Measurements from ENCODE around the gene ZNF331. TPM values are rescaled to one million over a fixed set of nuclear protein-coding genes. Genes with fewer than 3 reads are reported as not detected.

Gene ZNF331
- total RNA-seq, 1 donor from 2014 or later: 8.5 TPM

- DNase-seq (no peak), ATAC-seq (ENCODE audit: poor library complexity) (no peak)
- intact Hi-C loops (cut with DNase I): no loop called here
Observed at GRCh38 chr19:53606031-53606430, 68.1 kb downstream of the ZNF331 start.

- intact Hi-C loops (cut with DNase I): no loop called here
- DNase-seq (no peak), ATAC-seq (ENCODE audit: poor library complexity) (no peak)
Observed at GRCh38 chr19:53608381-53608780, 70.4 kb downstream of the ZNF331 start.

DNA sequence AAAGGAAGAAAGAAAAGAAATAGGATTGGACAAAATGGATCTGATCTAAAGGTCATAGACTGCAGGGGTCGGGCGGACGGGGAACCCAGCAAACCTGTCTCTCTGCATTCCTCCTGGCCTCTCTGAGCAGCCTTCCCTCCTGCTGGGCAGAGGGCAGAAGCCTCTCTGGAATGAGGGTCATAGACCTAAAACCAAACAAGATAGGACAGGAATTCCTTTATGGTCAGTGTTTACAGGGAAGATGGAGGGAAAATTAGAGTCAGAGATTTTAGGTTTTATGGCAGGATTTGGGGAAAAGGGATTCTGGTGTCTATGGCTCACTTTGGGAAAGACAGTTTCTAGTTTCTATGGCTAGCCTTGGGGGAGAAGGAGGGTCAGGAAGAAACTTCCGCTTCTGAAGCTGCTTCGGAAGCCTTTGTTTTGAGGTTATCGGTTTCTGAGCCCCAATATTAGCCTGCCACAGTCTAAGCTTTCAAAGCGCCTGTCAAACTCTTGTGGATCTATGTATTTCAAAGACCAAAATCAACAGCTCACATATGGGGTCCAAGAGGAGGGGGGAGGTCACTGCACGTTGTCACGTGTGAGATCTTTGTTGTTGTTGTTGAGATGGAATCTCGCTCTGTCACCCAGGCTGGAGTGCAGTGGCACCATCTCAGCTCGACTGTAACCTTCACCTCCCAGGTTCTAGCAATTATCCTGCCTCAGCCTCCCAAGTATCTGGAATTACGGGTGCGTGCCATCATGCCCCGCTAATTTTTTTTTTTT, 75.0 kb downstream of the ZNF331 start:
- ATAC-seq (ENCODE audit: poor library complexity): no peak
- intact Hi-C loops (cut with DNase I): no loop called here
- no peak for DNase-seq

- DNase-seq (no peak), ATAC-seq (ENCODE audit: poor library complexity) (no peak)
- intact Hi-C loops (cut with DNase I): no loop called here
Observed at GRCh38 chr19:53621885-53622740, 84.2 kb downstream of the ZNF331 start.

GRCh38 chr19:53624771-53625545, 87.0 kb downstream of the ZNF331 start:
- ATAC-seq (ENCODE audit: poor library complexity): no peak
- DNase-seq: no peak
- intact Hi-C loops (cut with DNase I): no loop called here

- intact Hi-C loops (cut with DNase I): no loop called here
- no peak for ATAC-seq (ENCODE audit: poor library complexity)
- DNase-seq: no peak
Observed at GRCh38 chr19:53626486-53626885, 88.5 kb downstream of the ZNF331 start.

DNA sequence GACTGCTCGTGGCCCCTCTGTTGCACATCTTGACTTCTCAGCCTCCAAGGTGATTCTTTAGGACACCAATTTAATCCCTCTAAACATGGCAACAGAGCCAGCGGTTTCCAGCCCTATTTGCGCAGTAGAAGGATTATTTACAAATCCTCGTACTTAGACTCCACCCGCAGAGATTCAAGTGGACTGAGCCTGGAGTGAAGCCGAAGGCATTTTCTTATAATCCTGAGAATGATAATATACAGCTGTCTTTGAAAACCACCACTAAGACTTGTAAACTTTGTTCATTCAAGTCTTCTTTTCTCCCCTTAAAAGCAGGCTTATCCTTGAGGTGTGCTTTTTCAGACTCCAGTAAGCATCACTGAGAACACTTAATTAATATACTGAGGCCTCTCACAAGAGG, 89.0 kb downstream of the ZNF331 start:
- no peak for ATAC-seq (ENCODE audit: poor library complexity)
- DNase-seq: no peak
- intact Hi-C loops (cut with DNase I): no loop called here

Other genes starting within 250 kb of the ZNF331 start
- 3.3 TPM for gene ZNF845, start 204.4 kb upstream of the ZNF331 start, total RNA-seq
- gene ZNF525, start 172.4 kb upstream of the ZNF331 start, total RNA-seq: 4.7 TPM
- gene ZNF765, start 143.0 kb upstream of the ZNF331 start, total RNA-seq: 3.4 TPM
- 2.9 TPM for gene ZNF761, start 106.2 kb upstream of the ZNF331 start, total RNA-seq
- 0.75 TPM for gene ZNF813, start 70.4 kb upstream of the ZNF331 start, total RNA-seq
- not detected for gene DPRX, start 93.9 kb downstream of the ZNF331 start, total RNA-seq

All from Right ventricle myocardium superior (tissue), 1 donor.